ENCODE results near the gene LMOD2.

GRCh38 chr7:123616223-123616622 lies 39.4 kb upstream of the LMOD2 start:
- TF ChIP-seq ZFP30 (CRISPR knock-in tag; IDR thresholded peaks at IDR 0.05) (no peak), RARB (CRISPR knock-in tag; IDR thresholded peaks at IDR 0.05) (no peak), ESRRG (CRISPR knock-in tag; IDR thresholded peaks at IDR 0.05) (no peak), ZFP3 (CRISPR knock-in tag; IDR thresholded peaks at IDR 0.05) (no peak), OSR1 (CRISPR knock-in tag; IDR thresholded peaks at IDR 0.05) (no peak), SNAI2 (CRISPR knock-in tag; IDR thresholded peaks at IDR 0.05) (no peak), ISL1 (CRISPR knock-in tag; IDR thresholded peaks at IDR 0.05) (no peak), POU6F1 (CRISPR knock-in tag; IDR thresholded peaks at IDR 0.05; ENCODE audit: borderline replicate concordance, low read depth) (no peak), ZNF70 (CRISPR knock-in tag; IDR thresholded peaks at IDR 0.05) (no peak)
- TF ChIP-seq, protein P1, sequence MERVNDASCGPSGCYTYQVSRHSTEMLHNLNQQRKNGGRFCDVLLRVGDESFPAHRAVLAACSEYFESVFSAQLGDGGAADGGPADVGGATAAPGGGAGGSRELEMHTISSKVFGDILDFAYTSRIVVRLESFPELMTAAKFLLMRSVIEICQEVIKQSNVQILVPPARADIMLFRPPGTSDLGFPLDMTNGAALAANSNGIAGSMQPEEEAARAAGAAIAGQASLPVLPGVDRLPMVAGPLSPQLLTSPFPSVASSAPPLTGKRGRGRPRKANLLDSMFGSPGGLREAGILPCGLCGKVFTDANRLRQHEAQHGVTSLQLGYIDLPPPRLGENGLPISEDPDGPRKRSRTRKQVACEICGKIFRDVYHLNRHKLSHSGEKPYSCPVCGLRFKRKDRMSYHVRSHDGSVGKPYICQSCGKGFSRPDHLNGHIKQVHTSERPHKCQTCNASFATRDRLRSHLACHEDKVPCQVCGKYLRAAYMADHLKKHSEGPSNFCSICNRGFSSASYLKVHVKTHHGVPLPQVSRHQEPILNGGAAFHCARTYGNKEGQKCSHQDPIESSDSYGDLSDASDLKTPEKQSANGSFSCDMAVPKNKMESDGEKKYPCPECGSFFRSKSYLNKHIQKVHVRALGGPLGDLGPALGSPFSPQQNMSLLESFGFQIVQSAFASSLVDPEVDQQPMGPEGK (CRISPR knock-in tag; IDR thresholded peaks at IDR 0.05; ENCODE audit: borderline replicate concordance): no peak

Data from SK-N-SH treated with all-trans-retinoic acid at 6 μM for 48 hours (cell line).